Germinal center (tissue), 1 donor: ENCODE data around the gene HBG2.
"Not testable (repeated sequence)": the region's sequence is repeated elsewhere in the genome, so short reads cannot be mapped to it uniquely, and the experiment has no call there.

Experiments used
- DNase-seq: peaks from one replicate; pipeline ENCODE4 v3.0.0; 2012; ENCODE audit warnings: mixed read lengths, low spot score

The HBG2 gene

GRCh38 chr11:5281596-5281995, 27.0 kb upstream of the HBG2 start:
- no peak for DNase-seq

DNA sequence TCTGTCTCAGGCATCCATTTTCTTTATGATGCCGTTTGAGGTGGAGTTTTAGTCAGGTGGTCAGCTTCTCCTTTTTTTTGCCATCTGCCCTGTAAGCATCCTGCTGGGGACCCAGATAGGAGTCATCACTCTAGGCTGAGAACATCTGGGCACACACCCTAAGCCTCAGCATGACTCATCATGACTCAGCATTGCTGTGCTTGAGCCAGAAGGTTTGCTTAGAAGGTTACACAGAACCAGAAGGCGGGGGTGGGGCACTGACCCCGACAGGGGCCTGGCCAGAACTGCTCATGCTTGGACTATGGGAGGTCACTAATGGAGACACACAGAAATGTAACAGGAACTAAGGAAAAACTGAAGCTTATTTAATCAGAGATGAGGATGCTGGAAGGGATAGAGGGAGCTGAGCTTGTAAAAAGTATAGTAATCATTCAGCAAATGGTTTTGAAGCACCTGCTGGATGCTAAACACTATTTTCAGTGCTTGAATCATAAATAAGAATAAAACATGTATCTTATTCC, 26.1 kb upstream of the HBG2 start:
- DNase-seq: peak; percentile 5

- no peak for DNase-seq
Measured at GRCh38 chr11:5279471-5280090, 25.0 kb upstream of the HBG2 start.

- DNase-seq: no peak
Measured at GRCh38 chr11:5277807-5278382, 23.3 kb upstream of the HBG2 start.

GRCh38 chr11:5276697-5277096, 22.1 kb upstream of the HBG2 start:
- no peak for DNase-seq

GRCh38 chr11:5275369-5276110, 21.0 kb upstream of the HBG2 start:
- no peak for DNase-seq

GRCh38 chr11:5274395-5274794, 19.8 kb upstream of the HBG2 start:
- DNase-seq: no peak

DNA sequence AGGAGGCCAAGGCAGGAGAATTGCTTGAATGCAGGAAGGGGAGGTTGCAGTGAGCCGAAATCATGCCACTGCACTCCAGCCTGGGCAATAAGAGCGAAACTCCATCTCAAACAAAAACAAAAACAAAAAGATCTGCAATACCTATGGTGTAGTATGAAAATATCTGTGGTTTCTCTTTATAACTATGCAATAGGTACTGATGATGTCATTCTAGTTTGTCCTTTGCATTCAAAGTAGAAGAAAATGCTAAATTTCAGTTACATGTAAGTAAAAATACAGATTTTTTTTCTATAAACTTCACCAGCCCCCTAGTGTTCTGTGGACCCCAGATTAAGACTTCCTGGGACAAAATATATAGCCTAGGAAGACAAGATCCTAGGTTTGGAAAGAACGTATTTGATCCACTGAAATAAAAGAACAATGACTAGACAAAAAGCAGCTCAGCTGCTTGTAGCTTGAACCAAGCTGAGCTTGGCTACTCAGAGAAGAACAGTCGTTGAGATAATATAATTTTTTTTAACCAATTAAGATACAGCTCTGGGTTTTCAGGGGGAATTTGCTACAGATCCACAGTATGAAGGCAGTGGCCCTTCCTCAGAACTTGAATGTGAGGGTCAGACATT, 17.9 kb upstream of the HBG2 start:
- no peak for DNase-seq

DNA sequence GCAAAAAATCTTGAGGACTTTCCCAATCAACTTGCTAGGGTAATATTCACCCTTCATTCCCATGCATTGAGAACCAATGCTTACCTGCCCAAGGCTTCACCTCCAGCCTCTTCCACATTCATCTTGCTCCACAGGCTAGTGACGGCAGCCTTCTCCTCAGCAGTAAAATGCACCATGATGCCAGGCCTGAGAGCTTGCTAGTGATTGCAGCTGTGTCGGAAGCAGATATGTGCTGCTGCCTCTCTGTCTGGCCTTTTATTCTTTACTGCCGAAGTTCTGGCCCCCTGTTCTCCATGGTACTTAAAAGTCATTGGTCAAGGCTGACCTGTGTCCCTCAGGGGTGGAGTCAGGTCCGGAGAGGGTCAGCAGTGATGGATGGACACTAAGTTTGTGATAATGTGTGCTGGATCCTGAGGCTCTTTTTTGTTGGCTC, 15.2 kb upstream of the HBG2 start, which contains the start of gene HBE1:
Gene HBE1 (minus strand): TSS at position 231 of the 433 bp plus-strand sequence. CDS start 55 bp downstream, at position 176.
- DNase-seq: no peak

GRCh38 chr11:5267033-5267563, 12.5 kb upstream of the HBG2 start:
- no peak for DNase-seq

DNA sequence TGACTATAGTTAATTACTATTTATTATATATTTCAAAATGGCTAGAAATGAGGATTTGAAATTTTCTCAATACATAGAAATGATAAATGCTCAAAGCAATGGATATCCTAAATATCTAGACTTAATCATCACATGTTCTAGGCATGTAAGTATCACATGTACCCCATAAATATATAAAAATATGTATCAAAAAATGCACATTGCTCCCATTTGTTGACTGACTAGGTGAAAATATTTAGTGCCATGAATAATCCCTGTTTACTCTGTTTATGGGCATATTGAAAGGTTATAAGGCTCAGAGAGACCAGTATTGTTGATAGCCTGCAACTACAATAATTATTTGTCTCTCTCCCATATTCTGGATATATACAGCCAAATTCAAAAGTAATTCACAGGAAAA, 12.0 kb upstream of the HBG2 start:
- no peak for DNase-seq

DNA sequence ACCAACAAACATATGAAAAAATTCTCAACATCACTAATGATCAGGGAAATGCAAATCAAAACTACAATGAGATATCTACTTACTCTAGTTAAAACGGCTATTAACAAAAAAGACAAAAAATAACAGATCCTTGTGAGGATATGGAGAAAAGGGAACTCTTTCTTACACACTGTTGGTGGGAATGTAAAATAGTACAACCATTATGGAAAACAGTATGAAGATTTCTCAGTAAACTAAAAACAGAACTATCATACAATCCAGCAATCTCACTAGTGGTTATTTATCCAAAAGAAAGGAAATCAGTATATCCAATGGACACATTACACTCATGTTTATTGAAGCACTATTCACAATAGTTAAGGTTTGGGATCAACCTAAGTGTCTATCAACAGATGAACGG, 11.3 kb upstream of the HBG2 start:
- no peak for DNase-seq

DNA sequence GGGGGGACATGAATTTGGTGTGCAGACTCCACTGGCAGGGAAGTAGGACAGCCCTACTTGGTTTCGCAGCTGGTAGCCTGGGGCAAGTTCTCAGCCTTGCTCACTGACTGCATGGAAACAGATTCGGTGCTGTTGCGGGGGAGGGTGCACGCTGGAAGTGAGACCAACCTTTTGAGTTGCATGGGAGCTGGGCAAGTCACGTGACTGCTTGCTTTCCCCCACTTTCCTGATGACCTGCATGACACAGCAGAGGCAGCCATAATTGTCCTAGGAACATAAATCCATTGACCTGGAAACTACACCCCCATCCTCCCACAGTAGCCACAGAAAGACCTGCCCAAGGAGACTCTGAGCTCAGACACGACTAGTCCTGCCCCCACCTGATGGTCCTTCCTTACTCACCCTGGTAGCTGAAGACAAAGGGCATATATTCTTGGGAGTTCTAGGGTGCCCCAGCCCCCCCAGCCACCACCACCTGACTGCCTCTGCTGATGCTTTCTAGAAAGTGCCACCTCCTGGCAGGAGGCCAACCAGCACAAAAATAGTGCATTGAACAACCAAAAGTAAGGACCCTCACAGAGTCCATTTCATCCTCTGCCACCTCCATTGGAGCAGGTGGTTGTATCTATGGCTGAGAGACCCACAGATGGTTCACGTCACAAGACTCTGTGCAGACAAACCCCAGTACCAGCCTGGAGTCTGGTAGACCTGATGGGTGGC, 4.1 kb upstream of the HBG2 start:
- no peak for DNase-seq

- DNase-seq: no peak
Measured at GRCh38 chr11:5257296-5257695, 2.7 kb upstream of the HBG2 start.

- DNase-seq: not testable (repeated sequence)
Measured at GRCh38 chr11:5254023-5254422, 558 bp downstream of the HBG2 start.

DNA sequence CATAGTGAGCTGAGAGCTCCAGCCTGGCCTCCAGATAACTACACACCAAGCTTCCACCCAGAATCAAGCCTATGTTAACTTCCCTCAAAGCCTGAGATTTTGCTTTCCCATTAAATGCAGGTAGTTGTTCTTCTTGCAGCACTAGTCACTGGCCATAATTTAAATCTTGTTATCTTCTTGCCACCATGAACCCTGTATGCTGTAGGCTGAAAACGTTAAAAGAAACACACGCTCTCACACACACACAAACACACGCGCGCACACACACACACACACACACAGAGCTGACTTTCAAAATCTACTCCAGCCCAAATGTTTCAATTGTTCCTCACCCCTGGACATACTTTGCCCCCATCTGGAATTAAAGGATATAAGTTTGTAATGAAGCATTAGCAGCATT, 1.1 kb downstream of the HBG2 start:
- not testable (repeated sequence) for DNase-seq

DNA sequence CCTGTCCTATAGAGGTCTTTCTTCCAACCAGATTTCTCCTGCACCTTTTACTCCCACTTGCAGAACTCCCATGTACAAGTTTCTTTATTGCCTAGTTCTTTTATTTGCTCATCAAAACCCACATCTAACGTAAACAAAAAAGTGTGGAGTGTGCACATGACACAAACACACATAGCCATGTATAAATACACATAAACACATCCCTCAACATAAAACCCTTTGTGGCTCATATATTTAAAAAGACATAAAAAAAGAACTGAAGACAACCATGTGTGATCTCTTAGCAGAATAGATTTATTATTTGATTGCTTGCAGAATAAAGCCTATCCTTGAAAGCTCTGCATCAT, 1.7 kb downstream of the HBG2 start:
- DNase-seq: no peak

DNA sequence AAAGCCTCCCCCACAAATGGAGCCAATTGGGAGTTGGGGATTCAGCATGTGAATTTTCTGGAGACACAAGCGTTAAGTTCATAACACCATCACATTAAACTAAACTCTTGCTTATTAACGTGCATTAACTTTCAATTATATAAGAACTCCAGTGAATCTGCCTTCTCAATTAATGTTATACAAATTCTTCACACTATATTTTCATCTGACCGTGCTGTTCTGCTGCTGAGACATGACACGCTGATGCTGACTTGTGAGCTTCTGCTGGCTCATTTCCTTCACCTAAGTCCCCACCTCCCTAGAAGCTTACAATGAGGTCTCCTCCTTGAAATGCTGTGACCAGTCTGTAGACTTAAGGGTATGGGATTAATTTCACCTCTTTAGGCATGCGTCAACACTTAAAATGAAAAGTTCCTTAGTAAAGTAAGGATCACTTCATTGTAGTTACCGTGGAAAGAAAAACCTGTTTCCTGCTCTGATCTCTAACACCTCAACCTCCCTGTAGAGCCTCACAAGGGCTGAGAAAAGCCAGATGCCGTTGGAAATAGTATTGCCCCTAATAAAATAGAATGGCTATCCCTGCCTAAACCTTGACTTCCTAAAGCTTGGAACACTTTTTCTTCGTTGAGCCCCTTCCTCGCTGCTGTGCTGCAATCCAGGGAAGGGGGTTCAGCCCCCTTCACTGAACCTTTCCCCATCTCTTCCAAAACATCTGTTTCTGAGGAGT, 2.2 kb downstream of the HBG2 start:
- DNase-seq: no peak

GRCh38 chr11:5251746-5252145, 2.8 kb downstream of the HBG2 start:
- DNase-seq: no peak

GRCh38 chr11:5250543-5251204, 3.9 kb downstream of the HBG2 start:
- DNase-seq: no peak
